HG03469 (cell line): Measurements from ENCODE around the gene BLVRA.
"Not testable (repeated sequence)": the region's sequence is repeated elsewhere in the genome, so short reads cannot be mapped to it uniquely, and the experiment has no call there.

Source experiments
- ATAC-seq: cut with Tn5 transposase; IDR thresholded peaks from one replicate; pipeline ENCODE4 v1.9.1; 2021; ENCODE audit warnings: mild to moderate bottlenecking, moderate library complexity, moderate number of reproducible peaks; ENCODE audit not compliant: unreplicated experiment

Gene BLVRA, protein sequence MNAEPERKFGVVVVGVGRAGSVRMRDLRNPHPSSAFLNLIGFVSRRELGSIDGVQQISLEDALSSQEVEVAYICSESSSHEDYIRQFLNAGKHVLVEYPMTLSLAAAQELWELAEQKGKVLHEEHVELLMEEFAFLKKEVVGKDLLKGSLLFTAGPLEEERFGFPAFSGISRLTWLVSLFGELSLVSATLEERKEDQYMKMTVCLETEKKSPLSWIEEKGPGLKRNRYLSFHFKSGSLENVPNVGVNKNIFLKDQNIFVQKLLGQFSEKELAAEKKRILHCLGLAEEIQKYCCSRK

DNA sequence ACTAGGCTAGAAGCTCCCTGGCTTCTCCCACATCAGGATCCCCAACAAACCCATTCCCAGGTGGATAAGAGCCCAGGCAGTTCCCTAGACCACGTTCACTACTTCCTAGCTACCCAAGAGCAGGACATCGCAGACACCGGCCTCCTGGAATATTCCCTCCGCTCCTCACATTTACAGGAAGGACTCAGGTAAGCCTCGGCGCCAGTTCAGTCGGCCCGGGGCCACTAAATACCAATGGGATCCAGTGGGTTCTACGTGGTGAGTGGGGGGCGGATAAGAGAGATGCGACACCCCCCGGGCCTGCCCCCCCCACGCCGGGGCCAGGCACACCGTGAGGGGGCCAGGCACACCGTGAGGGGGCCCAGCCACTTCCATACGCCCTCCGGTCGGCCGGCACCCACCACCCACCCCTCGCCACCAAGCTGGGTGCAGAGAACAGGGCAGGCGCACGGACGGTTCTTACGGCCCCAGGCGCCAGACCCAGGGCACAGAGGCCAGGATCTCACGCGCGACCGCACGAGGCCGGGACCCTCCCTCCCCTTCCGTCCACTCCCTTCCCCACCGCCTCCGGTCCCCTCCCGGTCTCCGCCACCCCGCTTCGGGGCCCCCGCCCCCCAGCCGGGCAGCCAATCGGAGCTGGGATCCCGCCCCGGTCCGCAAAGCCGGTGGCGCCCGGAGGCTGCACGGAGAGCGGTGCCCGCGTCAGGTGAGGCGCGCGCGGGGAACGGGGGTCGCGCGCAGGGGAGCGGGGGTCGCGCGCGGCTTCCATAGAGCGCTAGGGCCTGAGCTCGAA is at the start of gene BLVRA:
Gene BLVRA (plus strand): TSS at position 652 of the 793 bp plus-strand sequence. CDS start 12,479 bp downstream, outside the sequence.
- ATAC-seq = peak; percentile 49

- no peak for ATAC-seq
Observed at GRCh38 chr7:43711503-43711902, 47.0 kb upstream of the BLVRA start.

DNA sequence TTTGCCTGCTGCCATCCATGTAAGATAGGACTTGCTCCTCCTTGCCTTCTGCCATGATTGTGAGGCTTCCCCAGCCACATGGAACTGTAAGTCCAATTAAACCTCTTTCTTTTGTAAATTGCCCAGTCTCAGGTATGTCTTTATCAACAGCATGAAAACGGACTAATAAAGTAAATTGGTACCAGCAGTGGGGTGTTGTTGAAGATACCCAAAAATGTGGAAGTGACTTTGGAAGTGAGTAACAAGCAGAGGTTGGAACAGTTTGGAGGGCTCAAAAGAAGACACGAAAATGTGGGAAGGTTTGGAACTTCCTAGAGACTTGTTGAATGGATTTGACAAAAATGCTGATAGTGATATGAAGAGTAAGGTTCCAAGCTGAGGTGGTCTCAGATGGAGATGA is 42.5 kb upstream of the BLVRA start:
- ATAC-seq = not testable (repeated sequence)

- ATAC-seq = no peak
Observed at GRCh38 chr7:43716598-43716997, 41.9 kb upstream of the BLVRA start.

- ATAC-seq = no peak
Observed at GRCh38 chr7:43721193-43721806, 37.2 kb upstream of the BLVRA start.

GRCh38 chr7:43723007-43723341 is 35.5 kb upstream of the BLVRA start:
- no peak for ATAC-seq

DNA sequence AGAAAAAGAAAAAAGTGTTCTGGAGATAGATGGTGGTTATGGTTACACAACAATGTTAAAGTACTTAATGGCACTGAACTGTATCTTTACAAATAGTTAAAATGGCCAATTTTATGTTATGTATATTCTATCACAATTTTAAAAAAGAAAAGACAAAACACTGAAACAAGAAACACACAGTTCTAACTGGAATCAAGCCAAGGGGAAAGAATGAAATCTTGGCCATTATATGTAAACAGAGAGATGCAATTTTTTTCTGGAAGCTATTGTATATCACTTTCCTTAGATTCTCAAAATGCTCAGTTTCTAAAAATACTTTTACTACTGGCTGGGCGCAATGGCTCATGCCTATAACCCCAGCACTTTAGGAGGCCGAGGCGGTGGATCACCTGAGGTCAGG is 33.2 kb upstream of the BLVRA start:
- no peak for ATAC-seq

DNA sequence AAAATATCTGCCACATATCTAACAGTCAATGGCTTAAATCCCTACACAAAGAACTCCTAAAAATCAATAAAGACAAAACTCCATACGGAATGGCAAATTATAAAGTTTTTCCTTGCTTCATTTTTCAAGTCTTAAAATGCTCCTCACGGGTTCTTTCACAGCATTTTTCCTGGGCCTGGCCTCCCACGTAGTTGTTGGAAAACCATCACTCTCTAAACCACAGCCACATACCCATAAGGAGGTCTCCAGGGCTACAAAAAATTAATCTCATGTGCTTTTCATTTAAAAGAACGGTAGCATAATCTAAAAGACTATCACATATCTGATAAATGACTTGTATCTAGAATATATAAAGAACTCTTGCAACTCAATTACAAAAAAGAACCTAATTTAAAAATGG is 32.0 kb upstream of the BLVRA start:
- ATAC-seq = no peak

GRCh38 chr7:43727003-43727402 is 31.5 kb upstream of the BLVRA start:
- ATAC-seq = no peak

- no peak for ATAC-seq
Observed at GRCh38 chr7:43727494-43727893, 31.0 kb upstream of the BLVRA start.

GRCh38 chr7:43729214-43729923 is 29.1 kb upstream of the BLVRA start, which contains the start of gene COA1:
Gene COA1, minus strand, starts transcription at chr7:43729523. Its CDS starts 80,909 bp downstream, at chr7:43648614.
- ATAC-seq = peak; percentile 60

GRCh38 chr7:43729924-43730248 is 28.6 kb upstream of the BLVRA start:
- no peak for ATAC-seq

- not testable (repeated sequence) for ATAC-seq
Observed at GRCh38 chr7:43731494-43731893, 27.0 kb upstream of the BLVRA start.

GRCh38 chr7:43734575-43735332 is 23.7 kb upstream of the BLVRA start:
- not testable (repeated sequence) for ATAC-seq

DNA sequence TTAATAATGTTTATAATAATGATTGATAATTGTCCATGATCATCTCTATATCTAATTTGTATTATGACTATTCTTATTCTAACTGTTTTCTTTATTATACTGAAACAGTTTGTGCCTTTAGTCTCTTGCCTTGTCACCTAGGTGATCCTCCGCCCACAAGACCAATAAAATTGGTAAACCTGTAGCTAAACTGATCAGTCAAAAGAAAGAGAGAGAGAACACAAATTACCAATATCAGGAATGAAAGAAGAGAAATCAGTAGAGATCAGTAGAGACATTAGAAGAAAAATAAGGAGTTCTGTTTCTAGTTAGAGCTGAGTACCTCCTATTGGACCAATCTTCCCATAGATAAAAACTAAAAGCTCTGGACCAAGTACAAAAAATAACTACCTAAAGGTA is 23.1 kb upstream of the BLVRA start:
- ATAC-seq = no peak

GRCh38 chr7:43735802-43736603 is 22.5 kb upstream of the BLVRA start:
- peak; percentile 64 for ATAC-seq

GRCh38 chr7:43737467-43738127 is 20.9 kb upstream of the BLVRA start:
- no peak for ATAC-seq

- ATAC-seq = no peak
Observed at GRCh38 chr7:43742692-43743091, 15.8 kb upstream of the BLVRA start.
